ENCODE results near the gene CNTN4.

Gene CNTN4

DNA sequence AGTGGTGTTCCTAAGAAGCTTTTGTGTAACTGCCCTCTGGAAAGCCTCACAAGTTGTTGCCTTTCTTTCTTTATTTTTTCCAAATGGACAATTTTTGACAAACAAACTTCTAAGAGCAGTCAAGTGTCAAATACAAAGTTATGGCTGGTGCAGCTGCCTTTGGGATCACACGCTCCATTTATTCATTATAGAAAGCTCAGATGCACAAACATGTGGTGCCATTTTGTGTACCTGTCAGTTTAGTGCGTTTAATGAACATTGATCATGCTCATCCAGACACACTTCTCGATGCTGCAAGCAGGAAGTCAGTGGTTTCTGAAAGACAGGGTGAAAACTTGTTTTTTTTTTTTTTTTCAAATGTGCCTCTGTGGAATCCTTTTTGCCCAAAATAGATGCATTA is 324.5 kb downstream of the CNTN4 start:
- DNase-seq, result no peak

DNA sequence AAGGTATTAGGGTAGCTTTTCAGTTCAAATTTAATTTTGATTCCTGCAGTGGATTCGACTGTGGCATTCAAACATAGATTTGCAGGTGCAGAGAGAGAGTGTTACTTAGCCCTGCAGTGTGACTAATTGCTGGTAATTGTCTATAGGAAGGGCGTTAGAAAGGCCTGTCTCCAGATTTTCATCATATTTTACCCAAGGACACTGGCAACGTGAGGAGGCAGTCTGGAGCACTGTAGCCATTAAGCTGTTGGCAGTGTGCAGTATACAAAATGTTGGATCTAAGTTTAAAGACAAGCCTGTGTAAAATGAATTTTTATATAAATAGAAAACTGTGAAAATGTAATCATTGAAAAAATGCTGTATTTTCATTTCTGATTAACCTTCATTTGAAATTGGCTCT is 342.9 kb downstream of the CNTN4 start:
- no peak for DNase-seq

DNA sequence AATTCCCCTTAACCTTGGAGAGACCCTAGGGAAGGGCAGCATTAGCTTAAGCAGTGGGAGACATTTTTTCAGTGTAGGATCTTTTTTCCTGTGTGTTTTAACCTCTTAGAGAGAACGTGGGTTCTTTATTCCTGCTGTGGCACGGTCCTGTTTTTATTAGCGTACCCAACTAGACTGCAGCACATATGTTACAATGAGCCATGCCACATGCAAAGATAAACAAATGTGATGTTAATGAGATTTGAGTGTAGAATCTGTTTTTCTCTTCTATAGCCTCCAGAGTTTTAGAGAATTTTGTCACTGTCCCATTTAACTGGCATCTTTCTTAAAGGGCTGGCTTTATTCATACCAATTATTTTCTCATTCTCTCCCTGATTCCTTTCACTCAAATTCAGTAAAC is 347.5 kb downstream of the CNTN4 start:
- no peak for DNase-seq

DNA sequence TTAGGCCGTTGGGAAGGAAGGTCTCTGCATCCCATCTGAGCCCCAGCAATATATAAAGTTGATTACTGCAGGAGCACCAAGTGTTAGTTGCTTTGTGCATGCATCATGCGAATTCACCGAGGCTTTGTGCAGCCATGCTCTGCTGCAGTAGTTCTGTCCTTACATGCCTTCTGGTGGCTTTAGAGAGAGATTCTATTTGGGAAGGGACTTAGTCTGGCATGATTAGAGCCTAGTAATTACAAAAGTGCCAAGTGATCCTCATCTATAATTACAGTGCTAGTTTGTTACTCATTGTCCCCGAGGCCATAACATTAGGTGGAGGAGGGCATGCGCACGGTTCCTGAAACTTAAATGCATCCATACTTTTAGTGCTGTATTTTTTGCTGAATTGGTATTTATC is 353.6 kb downstream of the CNTN4 start:
- no peak for DNase-seq

DNA sequence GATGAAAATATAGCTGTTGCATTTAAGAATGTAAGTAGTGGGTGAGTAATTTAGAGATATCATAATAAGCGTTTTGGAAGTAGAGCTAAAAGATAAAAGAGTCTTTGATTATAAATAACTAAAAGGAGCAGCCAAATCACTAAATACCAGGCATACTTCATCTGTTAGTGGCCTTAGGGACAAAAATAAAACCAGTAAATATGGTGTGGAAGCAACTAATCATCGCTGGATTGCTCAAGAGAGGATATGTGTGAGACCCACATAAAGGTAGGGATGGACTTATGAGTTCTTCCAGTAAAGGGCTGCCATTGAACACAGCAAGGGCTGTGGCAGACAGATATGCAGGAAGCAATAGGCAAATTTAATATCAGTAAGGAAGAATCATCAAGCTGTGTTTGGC is 356.2 kb downstream of the CNTN4 start:
- no peak for DNase-seq

DNA sequence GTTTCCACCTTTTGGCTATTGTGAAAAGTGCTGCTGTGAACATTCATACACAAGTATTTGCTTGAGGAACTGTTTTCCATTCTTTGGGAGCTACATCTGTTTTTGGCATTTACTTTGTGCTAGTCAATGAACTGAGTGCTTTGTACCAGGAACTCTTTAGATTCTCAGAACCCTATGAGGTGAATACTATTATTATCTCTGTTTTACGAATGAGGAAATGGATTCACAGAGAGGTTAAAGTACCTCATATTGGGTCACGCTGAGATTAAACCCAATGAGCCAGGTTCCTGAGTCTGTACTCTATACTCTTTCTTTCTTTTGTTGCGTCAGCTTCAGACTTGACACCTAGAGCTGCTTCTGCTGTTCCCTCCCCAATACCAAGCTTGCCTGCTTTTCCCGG is 358.1 kb downstream of the CNTN4 start:
- no peak for DNase-seq

DNA sequence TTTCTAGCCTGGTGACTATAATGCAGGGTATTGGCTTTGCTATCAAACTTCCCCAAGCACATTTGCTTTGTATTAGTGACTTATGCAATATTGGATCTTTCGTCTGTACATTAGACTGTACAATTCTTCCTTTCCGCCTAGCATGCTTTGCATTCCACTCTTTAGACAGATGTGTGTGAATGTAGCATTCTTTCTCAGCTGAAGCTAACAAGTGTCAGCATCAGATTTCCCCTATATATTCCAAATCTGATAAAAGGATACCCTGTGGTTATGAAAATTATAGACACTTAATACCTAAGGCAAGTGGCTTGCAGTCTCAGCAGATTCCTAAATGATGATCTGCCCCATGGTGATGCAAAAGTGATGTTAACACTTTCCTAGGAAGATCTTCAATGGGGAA is 360.1 kb downstream of the CNTN4 start:
- no peak for DNase-seq

DNA sequence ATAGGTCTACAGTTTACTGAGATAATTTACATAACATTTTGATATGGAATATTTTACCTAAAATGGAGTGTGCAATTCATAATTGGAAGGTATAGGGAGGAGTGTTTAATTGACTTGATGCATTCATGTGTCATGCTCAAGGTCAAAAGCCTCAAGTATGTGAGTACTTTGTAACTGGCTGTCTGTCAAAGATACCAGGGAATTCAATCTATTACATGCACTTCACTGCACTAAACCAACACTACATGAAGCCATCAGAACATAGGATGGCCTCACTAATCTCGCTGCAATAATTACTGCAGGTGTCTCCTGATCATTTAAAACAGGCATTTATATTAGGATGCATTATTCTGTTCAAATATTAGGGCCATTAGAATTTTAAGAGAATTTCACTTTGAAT is 367.2 kb downstream of the CNTN4 start:
- DNase-seq, result no peak

DNA sequence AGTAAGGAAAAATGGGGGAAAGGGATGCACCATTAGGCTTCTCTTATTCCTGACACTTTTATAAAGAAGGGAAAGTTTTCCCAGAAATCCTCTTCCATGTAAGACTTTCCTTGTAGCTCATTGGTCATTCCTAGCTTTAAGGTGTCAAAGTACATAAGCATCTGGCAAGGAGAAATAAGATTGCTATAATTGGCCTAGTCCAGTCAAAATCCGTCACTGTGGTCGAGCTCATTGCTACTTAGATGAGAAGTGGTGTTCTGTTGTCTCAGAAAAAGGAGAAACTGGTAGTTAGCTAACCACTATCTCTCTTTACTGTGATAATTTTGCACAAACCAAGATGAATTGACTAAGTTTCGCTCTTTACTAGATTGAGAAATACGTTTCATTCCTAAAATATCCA is 370.1 kb downstream of the CNTN4 start:
- DNase-seq, result no peak

DNA sequence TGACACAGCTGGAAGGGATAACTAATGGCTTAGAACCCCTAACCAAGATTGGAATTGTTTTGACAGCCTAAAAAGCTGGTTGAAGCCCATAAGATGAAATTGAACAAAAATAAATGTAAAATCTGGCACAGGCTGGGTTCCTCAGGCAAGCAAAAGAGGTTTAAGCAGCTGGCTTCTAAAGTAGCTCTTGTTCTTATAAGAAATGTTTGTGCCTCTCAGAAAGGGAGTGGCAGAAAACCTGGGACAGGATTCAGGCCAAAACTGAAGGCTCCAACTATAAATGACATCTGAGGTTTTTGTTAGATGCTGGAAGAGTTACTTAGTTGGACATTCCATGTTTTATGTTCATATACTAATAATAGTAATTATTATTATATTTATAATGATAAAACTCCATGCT is 378.3 kb downstream of the CNTN4 start:
- DNase-seq, result no peak

DNA sequence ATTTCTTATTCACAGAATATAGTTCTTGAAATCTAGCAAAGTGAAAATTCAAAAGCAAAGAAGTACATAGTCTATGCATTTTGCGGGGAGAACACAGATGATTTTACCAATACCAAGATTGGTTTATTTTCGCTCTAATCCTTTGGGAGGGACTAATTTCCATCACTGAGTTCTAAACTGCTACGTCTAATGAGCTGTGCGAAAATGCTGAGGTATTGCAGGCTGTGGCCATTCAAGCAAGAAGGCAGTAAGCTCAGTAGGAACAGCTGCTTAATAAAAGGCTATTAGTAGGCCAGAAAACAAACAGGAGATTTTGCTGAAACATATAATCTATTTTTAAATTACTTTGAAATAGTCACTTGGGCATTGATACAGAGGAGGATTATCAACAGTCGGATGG is 379.0 kb downstream of the CNTN4 start:
- DNase-seq, result no peak

DNA sequence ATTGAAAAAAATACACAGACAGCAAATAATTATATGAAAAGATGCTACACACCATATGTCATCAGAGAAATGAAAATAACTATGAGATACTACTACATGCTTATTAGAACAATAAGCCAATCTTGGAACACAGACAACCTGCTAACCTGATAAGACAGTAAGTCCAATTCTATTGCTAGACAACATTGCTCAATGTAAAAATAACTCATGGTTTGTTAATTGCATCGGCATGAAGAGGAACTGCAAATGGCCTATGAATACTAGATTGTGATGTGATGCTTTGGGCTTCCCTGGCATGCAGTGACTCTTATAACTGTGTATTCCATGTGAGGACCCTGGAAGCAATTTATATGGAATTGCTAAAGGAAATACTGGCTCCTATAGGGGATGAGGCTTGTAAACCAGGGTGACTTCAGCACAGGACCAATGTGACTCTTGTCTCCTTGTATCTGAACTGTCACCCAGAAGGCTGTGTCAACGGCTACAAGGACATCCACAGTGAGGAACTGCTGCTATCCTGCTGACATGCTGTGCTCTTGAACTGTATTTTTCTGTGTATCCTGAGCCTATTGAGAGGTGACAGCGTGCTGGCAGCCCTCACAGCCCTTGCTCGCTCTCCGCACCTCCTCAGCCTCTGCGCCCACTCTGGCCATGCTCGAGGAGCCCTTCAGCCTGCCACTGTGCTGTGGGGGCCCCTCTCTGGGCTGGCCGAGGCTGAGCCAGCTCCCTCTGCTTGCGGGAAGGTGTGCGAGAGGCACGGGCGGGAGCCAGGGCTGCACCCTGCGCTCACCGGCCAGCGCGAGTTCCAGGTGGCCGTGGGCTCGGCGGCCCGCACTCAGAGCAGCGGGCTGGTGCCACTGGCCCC is 385.7 kb downstream of the CNTN4 start:
- DNase-seq, result no peak

DNA sequence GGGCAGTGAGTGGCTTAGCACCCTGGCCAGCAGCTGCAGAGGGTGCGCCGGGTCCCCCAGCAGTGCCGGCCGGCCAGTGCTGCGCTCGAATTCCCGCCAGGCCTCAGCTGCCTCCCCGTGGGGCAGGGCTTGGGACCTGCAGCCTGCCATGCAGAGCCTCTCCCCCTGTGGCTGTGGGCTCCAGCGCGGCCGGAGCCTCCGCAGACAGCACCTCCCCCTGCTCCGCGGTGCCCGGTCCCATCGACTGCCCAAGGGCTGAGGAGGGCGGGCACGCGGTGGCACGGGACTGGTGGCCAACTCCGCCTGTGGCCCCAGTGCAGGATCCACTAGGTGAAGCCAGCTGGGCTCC is 386.3 kb downstream of the CNTN4 start:
- no peak for DNase-seq

DNA sequence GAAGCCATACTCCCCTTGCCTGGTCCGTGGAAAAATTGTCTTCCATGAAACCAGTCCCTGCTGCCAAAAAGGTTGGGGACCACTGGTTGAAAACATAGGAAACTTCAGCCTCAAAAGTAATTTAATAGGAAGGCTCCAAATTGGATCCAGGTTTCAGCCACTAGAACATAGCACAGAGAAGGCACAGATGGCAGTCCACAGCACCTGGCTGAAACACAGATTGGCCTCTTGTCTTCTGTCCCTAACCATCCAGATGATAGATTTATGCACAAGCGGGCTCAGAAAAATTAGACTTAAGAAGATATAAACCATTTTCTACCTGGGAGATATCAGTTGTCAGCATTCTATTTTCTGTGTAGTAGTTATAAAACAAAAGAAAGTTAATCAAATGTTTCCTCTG is 397.1 kb downstream of the CNTN4 start:
- no peak for DNase-seq

DNA sequence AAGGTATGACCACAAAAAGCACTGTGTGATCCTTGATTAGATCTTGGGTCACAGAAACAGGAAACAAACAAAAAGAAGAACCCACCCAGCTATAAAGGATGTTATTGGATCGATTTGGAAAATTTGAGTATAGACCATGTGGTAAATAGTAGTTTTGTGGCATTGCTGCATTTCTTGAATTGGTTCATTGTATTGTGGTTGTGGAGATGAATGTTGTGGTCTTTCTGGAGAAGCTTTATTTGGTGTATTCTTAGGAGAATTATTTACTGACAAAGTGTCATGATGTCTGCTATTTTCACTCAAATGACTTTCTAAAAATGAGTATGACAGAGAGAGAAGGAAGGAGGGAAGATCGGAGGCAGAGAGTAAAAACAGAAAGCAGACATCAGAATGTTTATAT is 406.2 kb downstream of the CNTN4 start:
- DNase-seq, result no peak

DNA sequence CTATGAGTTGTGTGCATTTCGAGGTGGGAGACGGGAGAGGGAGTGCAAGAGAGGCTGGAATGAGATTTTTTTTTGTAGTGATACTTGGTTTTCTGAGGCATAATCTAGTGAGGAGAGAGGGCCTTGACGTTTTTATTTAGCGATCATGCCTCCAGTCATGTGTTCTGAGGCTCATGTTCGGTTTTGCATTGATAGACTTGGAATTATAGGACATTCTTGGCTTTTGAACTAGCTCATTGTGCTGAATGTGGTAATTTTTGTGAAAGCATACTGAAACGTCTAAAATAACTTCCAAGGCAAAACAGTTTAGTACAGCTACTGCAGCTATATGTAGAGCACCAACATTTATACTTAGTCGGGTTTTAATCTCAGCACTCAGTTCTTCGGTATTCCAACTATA is 408.1 kb downstream of the CNTN4 start:
- DNase-seq, result no peak

DNA sequence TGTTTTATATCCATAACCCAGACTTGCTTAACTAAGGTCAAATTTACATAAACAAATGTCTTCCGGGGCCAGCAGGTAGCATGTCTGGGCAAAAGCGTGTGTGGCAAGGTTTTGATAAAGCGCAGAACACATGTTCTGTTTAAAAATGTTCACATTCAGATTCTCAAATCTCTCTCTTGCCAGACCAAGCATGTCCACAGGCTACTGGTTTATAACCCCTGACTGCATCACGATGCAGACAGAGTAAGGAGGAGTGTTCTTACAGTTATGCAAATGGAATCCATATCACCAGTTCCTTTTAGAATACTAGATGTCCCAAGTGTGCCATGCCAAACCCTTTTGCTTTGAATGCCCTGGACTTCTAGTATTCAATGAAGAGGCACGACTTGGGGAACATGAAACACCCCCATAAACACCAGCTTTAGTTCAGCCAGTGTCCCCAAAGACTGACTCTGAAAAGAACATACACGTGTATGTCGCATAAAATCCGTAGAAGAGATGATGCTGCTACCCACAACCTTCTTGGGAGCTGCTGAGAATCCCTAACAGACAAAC is 412.0 kb downstream of the CNTN4 start:
- DNase-seq, result no peak

DNA sequence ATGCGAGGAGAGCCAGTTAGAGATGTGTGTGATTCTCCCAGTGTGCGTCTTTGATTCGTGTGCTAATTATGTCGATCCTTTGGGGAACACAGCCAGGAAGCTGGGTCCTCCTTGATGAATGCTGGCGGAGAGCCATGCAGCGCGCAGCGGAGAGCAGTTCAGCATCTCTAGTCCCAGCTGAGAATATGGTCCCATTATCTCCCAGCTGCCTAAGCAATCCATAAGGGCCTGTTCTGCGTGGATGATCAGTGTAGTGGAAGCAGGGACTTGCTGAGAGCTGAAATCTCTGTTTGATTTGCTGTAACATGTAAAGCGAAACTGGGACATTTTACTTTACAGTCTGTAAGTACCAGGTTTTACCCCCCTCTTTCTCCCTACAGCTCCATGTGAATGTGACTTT is 412.7 kb downstream of the CNTN4 start:
- no peak for DNase-seq

DNA sequence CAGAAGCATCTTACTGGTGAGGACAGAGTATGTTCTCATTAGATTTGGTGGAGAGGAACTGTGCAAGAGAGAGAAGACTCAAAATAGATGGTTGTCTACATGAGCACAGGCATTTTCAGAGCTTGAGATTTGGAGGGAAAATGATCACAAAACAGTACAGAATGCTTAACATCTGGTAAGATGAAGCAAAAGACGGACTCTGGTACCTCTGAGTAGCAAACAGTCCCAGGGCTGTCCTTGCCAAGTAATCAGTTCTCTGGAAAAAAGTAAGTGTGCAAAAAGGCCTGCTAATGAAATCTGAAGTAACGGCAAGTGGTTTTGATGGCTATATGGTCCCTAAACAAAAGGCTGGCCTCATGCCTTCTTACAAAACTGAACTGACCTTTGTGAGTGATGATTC is 414.2 kb downstream of the CNTN4 start:
- no peak for DNase-seq

DNA sequence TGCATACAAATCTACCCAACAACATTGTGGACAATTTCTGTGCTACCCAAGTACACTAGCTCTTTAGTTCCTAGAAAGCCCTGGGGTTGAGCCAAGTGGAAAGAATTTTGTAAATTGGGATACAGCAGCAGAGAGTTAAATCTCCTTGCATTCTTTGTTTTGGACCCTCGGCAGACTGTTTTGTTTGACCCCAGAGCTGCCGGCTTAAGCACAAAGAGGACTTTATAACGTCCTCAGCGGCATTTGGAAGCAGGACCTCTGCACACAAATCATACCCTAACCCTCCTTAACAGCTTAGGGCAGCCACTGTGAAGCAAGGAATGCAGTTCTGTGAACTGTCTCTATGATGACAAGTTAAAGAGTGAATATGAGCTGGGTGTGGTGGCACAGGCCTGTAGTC is 415.3 kb downstream of the CNTN4 start:
- DNase-seq, result no peak

DNA sequence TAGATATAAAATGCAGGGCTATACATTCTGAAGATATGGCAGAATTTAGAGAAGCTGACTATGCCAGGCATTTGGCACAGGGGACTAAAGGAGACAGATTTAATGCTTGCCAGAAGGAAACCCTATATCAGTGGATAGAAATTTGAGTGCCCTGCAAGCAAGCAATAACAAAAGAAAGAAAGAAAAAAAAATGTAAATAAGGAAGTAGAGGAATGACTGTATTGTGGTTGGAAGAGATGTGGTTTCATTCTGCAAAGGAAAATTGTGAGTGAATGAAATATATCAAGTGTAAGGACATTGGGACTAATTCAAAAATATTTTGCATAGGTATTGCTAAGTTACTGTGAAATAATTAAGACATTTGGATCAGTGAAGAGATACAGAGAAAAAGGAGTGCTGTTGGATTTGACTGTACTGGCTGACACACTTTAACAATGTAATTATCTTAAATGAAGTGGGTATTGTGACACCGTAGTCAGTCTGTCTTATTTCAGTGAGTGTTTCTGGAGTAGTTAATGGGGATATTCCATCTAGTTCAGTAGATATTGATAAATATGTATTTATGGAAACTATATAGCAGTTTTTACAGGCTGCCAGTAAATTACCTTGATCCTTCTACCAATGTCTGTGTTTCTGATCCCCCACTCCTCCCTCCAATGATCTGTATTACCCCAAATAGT is 418.2 kb downstream of the CNTN4 start:
- no peak for DNase-seq

DNA sequence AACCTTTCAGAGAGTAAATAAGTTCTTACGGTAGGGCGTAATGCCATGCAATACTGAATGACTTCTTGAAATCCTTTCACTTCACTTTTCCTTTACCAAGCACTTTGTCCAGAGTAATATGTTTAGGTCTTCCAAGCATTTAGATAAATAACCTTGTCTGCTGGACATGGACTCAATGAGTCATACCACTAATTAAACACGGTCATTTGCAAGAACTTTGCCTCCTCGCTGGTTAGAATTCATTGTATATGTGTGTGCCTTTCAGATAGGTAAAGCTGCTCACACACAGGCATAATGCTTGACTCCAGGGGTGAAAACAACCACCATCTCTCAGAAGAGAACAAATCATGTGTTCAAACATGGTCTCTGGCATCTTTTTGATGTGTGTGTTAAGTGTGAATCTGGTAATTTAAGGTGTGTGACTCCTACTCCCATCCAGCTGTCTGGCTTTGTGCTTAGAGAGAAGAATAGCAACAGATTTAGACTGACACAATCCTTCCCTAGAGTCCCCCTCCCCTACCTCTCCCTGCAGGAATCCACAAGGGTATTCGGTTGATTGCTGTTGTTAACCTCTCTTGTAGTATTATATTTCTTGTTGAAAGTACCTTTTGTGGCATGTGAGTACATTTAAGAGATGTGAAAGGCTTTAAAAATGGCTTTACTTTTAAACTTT is 419.0 kb downstream of the CNTN4 start:
- no peak for DNase-seq

DNA sequence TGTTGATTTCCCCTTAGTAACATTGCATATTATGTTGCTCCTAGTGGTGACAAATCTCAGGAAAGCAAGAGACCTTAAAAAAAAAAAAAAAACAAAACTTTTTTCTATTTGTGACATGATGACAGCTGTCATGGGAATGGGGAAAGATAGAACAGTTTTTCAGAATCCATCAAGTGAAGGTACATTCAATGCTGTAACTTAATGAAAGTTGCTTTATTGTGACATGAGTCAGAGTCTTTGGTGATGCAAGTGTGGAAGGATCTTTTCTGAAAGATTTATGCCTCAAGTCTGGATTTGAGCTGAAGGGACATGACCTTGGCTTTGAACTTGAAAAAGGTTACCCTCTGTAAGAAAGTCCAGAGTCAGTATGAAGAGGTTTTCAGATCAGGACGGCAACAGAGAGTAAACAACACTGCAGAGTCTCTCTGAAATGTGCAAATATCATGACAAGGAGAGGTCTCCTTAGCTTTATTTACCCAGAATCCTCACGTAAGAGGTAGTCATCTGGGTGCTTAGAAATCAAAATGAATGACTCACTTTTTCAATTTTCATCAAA is 424.7 kb downstream of the CNTN4 start:
- DNase-seq, result no peak

DNA sequence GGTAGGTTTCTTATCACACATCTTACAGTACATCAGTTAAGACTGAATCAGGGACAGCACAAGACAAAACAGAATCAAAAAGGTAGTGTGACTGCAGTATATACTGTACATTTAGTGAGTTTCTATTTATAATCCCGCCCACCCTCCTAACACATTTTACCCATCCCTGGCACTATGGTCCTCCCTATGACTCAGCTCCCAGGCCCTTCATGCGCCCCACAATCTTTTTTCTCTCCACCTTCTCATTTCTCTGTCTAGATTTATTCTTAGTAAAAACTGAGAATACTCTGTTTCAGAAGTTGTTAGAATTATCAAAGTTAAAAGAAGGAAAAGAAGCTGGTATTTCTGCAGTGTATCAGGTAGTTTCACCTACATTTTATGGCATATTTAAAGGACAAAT is 427.3 kb downstream of the CNTN4 start:
- DNase-seq, result no peak
